AG04450 (cell line): Measurements from ENCODE around the gene FLT3. TPM values are rescaled to one million over a fixed set of nuclear protein-coding genes. Genes with fewer than 3 reads are reported as not detected.

Experiments used
- CTCF ChIA-PET: fragments of 300-600, 350-600 bp; formaldehyde crosslinking; extraction: SDS; loops from one replicate; lab custom pipeline; 2022; ENCODE audit warnings: antibody characterized with exemption, inconsistent platforms; lab: Charles Lee
- POLR2A ChIA-PET: fragments of 350-600 bp; formaldehyde crosslinking; extraction: SDS; loops from one replicate; lab custom pipeline; 2021; ENCODE audit warnings: antibody characterized with exemption, inconsistent platforms; lab: Yijun Ruan, JAX
- DNase-seq: peaks from one replicate; pipeline ENCODE4 v3.0.0-alpha.2; 2011; ENCODE audit warnings: low read depth, low spot score
- H3K27ac ChIP-seq: one replicate; pipeline ENCODE4 v1.5.1; 2012; ENCODE audit warnings: low read depth, low read length, control low read depth
- H3K27me3 ChIP-seq: one replicate; pipeline ENCODE4 v1.6.0; 2012; ENCODE audit warnings: low read length; ENCODE audit not compliant: control insufficient read depth, insufficient read depth
- H3K4me3 ChIP-seq: 2 replicates; pipeline ENCODE4 v1.5.1; 2011; ENCODE audit warnings: mild to moderate bottlenecking, low read depth, low read length, control low read depth
- H3K9me3 ChIP-seq: 2 replicates; pipeline ENCODE4 v1.5.1; 2012; ENCODE audit warnings: low read length; ENCODE audit not compliant: control insufficient read depth, insufficient read depth
- CTCF ChIP-seq: IDR thresholded peaks from 2 replicates; pipeline ENCODE4 v1.5.1; 2011; ENCODE audit warnings: low read depth, low read length, control low read depth, inconsistent platforms
- polyA plus RNA-seq: library from polyadenylated mRNA; depleted of rRNA; stranded (reverse); fragments of >200 nt; gene quantifications from 2 replicates; pipeline ENCODE4 v1.2.3, GENCODE V29; 2011

Gene FLT3
- polyA plus RNA-seq, 1 experiment = 0.01 TPM

- Histone ChIP-seq H3K4me3 (peak overlapping the region; percentile 92), H3K9me3 (no peaks in the 10 kb centered on the region), H3K27ac (peak overlapping the region; percentile 70), H3K27me3 (no peaks in the 10 kb centered on the region)
- CTCF ChIA-PET = interaction anchor here (0.7 to 0.8 kb wide), 2 partner anchors 9 kb away, joined by 3 read pairs; no protein-coding TSS in a partner anchor
- POLR2A ChIA-PET = interaction anchor here (0.6 to 2.1 kb wide), 7 partner anchors 9 to 888 kb away, joined by 3 to 7 read pairs (median 5); no protein-coding TSS in a partner anchor
- TF ChIP-seq CTCF = no peak
- peak; percentile 85 for DNase-seq
Measured at GRCh38 chr13:28138756-28139470, 38.5 kb upstream of the FLT3 start.

GRCh38 chr13:28138012-28138755, 37.8 kb upstream of the FLT3 start, which contains the start of gene PAN3:
TSS of gene PAN3 (plus strand) at chr13:28138545. CDS start at chr13:28138658, 113 bp downstream.
- ChIA-PET CTCF (interaction anchor here (0.7 to 0.8 kb wide), 2 partner anchors 8 to 10 kb away, joined by 3 read pairs; no protein-coding TSS in a partner anchor), POLR2A (interaction anchor here (0.6 to 2.1 kb wide), 10 partner anchors 11 to 887 kb away, joined by 3 to 8 read pairs (median 4); no protein-coding TSS in a partner anchor)
- H3K9me3 ChIP-seq = no peaks in the 10 kb centered on the region
- 0 out of 2 replicates have a peak, but pooled peaks have one; percentile 3 for TF ChIP-seq CTCF
- DNase-seq = peak; percentile 74
- peak within 1 kb of the TSS; percentile 92 for H3K4me3 ChIP-seq
- no peaks in the 10 kb centered on the region for H3K27me3 ChIP-seq
- H3K27ac ChIP-seq = peak within 1 kb of the TSS; percentile 92

GRCh38 chr13:28137596-28137995, 37.2 kb upstream of the FLT3 start:
- Histone ChIP-seq H3K27me3 (no peaks in the 10 kb centered on the region), H3K4me3 (peak overlapping the region; percentile 92), H3K9me3 (no peaks in the 10 kb centered on the region), H3K27ac (peak overlapping the region; percentile 92)
- ChIA-PET POLR2A (interaction anchor here (0.6 to 0.7 kb wide), 6 partner anchors 81 to 480 kb away, joined by 3 to 8 read pairs (median 4); no protein-coding TSS in a partner anchor), CTCF (no interaction called here)
- DNase-seq = no peak
- TF ChIP-seq CTCF = no peak

GRCh38 chr13:28136916-28137315, 36.5 kb upstream of the FLT3 start:
- ChIA-PET POLR2A (interaction anchor here (1.2 kb wide), 1 partner anchor 9 kb away, joined by 3 read pairs; no protein-coding TSS in a partner anchor), CTCF (no interaction called here)
- no peaks in the 10 kb centered on the region for H3K27me3 ChIP-seq
- peak overlapping the region; percentile 92 for H3K4me3 ChIP-seq
- no peak overlapping the region for H3K27ac ChIP-seq
- no peaks in the 10 kb centered on the region for H3K9me3 ChIP-seq
- TF ChIP-seq CTCF = no peak
- no peak for DNase-seq
